Measurements from ENCODE around the gene NCEH1. TPM values are rescaled to one million over a fixed set of nuclear protein-coding genes. Genes with fewer than 3 reads are reported as not detected.
A peak's percentile ranks its signal among the peaks of the same experiment; 100 is the strongest.

NCEH1 gene
- total and polyA plus RNA-seq, 2 experiments from 2014 or later: 1.8 to 4.9 TPM

DNA sequence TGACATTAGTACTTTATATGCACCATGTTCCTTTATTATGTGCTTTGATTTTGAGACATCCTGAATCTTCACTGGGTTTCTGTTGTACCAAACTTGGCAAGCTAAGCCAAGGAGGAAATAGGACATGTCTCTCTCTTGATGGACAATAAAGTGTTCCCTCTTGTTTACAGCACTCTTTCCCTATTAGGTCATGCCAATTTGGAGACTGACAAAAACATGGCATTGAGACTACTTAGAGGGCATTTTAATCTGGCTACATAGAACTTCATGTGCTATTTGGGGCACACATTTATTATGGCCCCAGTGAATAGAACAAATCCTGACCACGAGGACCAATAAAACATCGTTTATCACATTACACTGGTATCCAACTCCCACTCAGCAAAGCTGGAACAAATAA lies 102.3 kb downstream of the NCEH1 start (continued):
- TF ChIP-seq, protein P1, sequence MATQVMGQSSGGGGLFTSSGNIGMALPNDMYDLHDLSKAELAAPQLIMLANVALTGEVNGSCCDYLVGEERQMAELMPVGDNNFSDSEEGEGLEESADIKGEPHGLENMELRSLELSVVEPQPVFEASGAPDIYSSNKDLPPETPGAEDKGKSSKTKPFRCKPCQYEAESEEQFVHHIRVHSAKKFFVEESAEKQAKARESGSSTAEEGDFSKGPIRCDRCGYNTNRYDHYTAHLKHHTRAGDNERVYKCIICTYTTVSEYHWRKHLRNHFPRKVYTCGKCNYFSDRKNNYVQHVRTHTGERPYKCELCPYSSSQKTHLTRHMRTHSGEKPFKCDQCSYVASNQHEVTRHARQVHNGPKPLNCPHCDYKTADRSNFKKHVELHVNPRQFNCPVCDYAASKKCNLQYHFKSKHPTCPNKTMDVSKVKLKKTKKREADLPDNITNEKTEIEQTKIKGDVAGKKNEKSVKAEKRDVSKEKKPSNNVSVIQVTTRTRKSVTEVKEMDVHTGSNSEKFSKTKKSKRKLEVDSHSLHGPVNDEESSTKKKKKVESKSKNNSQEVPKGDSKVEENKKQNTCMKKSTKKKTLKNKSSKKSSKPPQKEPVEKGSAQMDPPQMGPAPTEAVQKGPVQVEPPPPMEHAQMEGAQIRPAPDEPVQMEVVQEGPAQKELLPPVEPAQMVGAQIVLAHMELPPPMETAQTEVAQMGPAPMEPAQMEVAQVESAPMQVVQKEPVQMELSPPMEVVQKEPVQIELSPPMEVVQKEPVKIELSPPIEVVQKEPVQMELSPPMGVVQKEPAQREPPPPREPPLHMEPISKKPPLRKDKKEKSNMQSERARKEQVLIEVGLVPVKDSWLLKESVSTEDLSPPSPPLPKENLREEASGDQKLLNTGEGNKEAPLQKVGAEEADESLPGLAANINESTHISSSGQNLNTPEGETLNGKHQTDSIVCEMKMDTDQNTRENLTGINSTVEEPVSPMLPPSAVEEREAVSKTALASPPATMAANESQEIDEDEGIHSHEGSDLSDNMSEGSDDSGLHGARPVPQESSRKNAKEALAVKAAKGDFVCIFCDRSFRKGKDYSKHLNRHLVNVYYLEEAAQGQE (IDR thresholded peaks at IDR 0.05; ENCODE audit: unreplicated experiment): no peak
- TF ChIP-seq ZNF331 (CRISPR knock-in tag; IDR thresholded peaks at IDR 0.05; ENCODE audit: low read depth) (no peak), EZH2 (IDR thresholded peaks at IDR 0.05; ENCODE audit: low read depth, unreplicated experiment) (no peak)

GRCh38 chr3:172607305-172608121 lies 103.4 kb downstream of the NCEH1 start:
- DNase-seq (ENCODE audit: low spot score) (peak; percentile 50), ATAC-seq (peak; percentile 97)
- Histone ChIP-seq H3K27ac (ENCODE audit: low read depth) (no peak overlapping the region), H3K27me3 (ENCODE audit: insufficient read depth) (no peaks in the 10 kb centered on the region), H3K36me3 (ENCODE audit: insufficient read depth) (no peaks in the 10 kb centered on the region), H3K4me3 (no peak overlapping the region), H3K79me2 (replicated peaks; ENCODE audit: insufficient read depth) (no peaks in the 10 kb centered on the region), H3K4me2 (peak overlapping the region; percentile 5; the same call in 1 of the 2 replicates), H3K4me1 (ENCODE audit: insufficient read depth) (peaks cover 10% of the 10 kb centered on the region; the same call in 1 of the 2 replicates), H2AFZ (no peak overlapping the region), H3K9me2 (ENCODE audit: insufficient read depth) (no peaks in the 10 kb centered on the region; the same call in 1 of the 2 replicates), H4K20me1 (replicated peaks; ENCODE audit: insufficient read depth) (no peaks in the 10 kb centered on the region), H3F3A (replicated peaks; ENCODE audit: low read depth) (no peaks in the 10 kb centered on the region)
- H3K27me3 Mint-ChIP-seq (ENCODE audit: insufficient read depth, low read depth, poor library complexity): no peaks in the 10 kb centered on the region
- H3K36me3 Mint-ChIP-seq (ENCODE audit: low read depth): peaks cover 19% of the 10 kb centered on the region
- no peak overlapping the region for H3K4me3 Mint-ChIP-seq
- TF ChIP-seq EZH2phosphoT487 (IDR thresholded peaks at IDR 0.05; ENCODE audit: unreplicated experiment): no peak
- no peak for TF ChIP-seq ZNF331 (CRISPR knock-in tag; IDR thresholded peaks at IDR 0.05; ENCODE audit: low read depth)
- TF ChIP-seq, protein P2, sequence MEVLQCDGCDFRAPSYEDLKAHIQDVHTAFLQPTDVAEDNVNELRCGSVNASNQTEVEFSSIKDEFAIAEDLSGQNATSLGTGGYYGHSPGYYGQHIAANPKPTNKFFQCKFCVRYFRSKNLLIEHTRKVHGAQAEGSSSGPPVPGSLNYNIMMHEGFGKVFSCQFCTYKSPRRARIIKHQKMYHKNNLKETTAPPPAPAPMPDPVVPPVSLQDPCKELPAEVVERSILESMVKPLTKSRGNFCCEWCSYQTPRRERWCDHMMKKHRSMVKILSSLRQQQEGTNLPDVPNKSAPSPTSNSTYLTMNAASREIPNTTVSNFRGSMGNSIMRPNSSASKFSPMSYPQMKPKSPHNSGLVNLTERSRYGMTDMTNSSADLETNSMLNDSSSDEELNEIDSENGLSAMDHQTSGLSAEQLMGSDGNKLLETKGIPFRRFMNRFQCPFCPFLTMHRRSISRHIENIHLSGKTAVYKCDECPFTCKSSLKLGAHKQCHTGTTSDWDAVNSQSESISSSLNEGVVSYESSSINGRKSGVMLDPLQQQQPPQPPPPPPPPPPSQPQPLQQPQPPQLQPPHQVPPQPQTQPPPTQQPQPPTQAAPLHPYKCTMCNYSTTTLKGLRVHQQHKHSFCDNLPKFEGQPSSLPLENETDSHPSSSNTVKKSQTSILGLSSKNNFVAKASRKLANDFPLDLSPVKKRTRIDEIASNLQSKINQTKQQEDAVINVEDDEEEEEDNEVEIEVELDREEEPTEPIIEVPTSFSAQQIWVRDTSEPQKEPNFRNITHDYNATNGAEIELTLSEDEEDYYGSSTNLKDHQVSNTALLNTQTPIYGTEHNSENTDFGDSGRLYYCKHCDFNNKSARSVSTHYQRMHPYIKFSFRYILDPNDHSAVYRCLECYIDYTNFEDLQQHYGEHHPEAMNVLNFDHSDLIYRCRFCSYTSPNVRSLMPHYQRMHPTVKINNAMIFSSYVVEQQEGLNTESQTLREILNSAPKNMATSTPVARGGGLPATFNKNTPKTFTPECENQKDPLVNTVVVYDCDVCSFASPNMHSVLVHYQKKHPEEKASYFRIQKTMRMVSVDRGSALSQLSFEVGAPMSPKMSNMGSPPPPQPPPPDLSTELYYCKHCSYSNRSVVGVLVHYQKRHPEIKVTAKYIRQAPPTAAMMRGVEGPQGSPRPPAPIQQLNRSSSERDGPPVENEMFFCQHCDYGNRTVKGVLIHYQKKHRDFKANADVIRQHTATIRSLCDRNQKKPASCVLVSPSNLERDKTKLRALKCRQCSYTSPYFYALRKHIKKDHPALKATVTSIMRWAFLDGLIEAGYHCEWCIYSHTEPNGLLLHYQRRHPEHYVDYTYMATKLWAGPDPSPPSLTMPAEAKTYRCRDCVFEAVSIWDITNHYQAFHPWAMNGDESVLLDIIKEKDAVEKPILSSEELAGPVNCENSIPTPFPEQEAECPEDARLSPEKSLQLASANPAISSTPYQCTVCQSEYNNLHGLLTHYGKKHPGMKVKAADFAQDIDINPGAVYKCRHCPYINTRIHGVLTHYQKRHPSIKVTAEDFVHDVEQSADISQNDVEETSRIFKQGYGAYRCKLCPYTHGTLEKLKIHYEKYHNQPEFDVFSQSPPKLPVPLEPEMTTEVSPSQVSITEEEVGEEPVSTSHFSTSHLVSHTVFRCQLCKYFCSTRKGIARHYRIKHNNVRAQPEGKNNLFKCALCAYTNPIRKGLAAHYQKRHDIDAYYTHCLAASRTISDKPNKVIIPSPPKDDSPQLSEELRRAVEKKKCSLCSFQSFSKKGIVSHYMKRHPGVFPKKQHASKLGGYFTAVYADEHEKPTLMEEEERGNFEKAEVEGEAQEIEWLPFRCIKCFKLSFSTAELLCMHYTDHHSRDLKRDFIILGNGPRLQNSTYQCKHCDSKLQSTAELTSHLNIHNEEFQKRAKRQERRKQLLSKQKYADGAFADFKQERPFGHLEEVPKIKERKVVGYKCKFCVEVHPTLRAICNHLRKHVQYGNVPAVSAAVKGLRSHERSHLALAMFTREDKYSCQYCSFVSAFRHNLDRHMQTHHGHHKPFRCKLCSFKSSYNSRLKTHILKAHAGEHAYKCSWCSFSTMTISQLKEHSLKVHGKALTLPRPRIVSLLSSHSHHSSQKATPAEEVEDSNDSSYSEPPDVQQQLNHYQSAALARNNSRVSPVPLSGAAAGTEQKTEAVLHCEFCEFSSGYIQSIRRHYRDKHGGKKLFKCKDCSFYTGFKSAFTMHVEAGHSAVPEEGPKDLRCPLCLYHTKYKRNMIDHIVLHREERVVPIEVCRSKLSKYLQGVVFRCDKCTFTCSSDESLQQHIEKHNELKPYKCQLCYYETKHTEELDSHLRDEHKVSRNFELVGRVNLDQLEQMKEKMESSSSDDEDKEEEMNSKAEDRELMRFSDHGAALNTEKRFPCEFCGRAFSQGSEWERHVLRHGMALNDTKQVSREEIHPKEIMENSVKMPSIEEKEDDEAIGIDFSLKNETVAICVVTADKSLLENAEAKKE (CRISPR knock-in tag; IDR thresholded peaks at IDR 0.05): peak; percentile 100
- peak; percentile 43; the same call in 1 of the 2 replicates for TF ChIP-seq ZNF114 (CRISPR knock-in tag; IDR thresholded peaks at IDR 0.05)
- H3K4me1 Mint-ChIP-seq: peaks cover 22% of the 10 kb centered on the region
- H3K9me3 Mint-ChIP-seq: peaks cover 23% of the 10 kb centered on the region
- no peak overlapping the region for H3K27ac Mint-ChIP-seq
